KOPT-K1 (cell line): ENCODE data around the gene DYNLT1.
A peak's percentile ranks its signal among the peaks of the same experiment; 100 is the strongest.
"Not testable (repeated sequence)": the region's sequence is repeated elsewhere in the genome, so short reads cannot be mapped to it uniquely, and the experiment has no call there.

Experiments used
- H3K27ac ChIP-seq: fragments of 200-600 bp; sonication (generic); 2 replicates; pipeline ENCODE4 v1.5.1; 2016; ENCODE audit warnings: antibody characterized with exemption, mild to moderate bottlenecking, low read depth, low read length; ENCODE audit not compliant: poor library complexity, severe bottlenecking
- H3K36me3 ChIP-seq: fragments of 200-600 bp; sonication (generic); 2 replicates; pipeline ENCODE4 v1.5.1; 2017; ENCODE audit warnings: antibody characterized with exemption, mild to moderate bottlenecking, low read length, moderate library complexity; ENCODE audit not compliant: insufficient read depth
- H3K9me3 ChIP-seq: fragments of 200-600 bp; sonication (generic); 2 replicates; pipeline ENCODE4 v1.5.1; 2017; ENCODE audit warnings: antibody characterized with exemption, low read length, mild to moderate bottlenecking; ENCODE audit not compliant: insufficient read depth, poor library complexity, severe bottlenecking

The DYNLT1 gene

GRCh38 chr6:158654498-158654897 is 10.0 kb upstream of the DYNLT1 start:
- Histone ChIP-seq H3K27ac (no peak overlapping the region), H3K9me3 (no peaks in the 10 kb centered on the region), H3K36me3 (no peaks in the 10 kb centered on the region)

GRCh38 chr6:158653577-158654354 is 9.2 kb upstream of the DYNLT1 start:
- Histone ChIP-seq H3K27ac (no peak overlapping the region), H3K9me3 (no peaks in the 10 kb centered on the region)

DNA sequence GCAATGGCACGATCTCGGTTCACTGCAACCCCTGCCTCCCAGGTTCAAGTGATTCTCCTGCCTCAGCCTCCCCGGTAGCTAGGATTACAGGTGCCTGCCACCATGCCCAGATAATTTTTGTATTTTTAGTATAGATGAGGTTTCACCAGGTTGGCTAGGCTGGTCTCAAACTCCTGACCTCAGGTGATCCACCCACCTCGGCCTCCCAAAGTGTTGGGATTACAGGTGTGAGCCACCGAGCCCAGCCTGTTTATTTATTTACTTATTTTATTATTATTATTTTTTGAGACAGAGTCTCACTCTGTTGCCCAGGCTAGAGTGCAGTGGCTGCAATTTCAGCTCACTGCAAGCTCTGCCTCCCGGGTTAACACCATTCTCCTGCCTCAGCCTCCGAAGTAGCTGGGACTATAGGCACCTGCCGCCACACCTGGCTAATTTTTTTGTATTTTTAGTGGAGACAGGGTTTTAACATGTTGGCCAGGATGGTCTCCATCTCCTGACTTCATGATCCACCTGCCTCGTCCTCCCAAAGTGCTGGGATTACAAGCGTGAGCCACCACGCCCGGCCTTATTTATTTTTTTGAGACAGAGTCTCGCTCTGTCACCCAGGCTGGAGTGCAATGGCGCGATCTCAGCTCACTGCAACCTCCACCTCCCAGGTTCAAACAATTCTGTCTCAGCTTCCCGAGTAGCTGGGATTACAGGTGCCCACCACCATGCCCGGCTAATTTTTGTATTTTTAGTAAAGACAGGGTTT is 7.6 kb upstream of the DYNLT1 start:
- not testable (repeated sequence) for H3K27ac ChIP-seq, H3K9me3 ChIP-seq, H3K36me3 ChIP-seq

More at GRCh38 chr6:158653577-158654354, 9.2 kb upstream of the DYNLT1 start:
- no peaks in the 10 kb centered on the region for H3K36me3 ChIP-seq

- no peak within 1 kb of the TSS for H3K27ac ChIP-seq
These were observed 5.0 kb upstream of the DYNLT1 start, which contains the start of gene SYTL3 for GRCh38 chr6:158649289-158650143. SYTL3 (plus strand) TSS chr6:158650054; CDS start chr6:158663269, 13,215 bp downstream.

GRCh38 chr6:158648682-158649131 is 4.2 kb upstream of the DYNLT1 start:
- H3K9me3 ChIP-seq = no peaks in the 10 kb centered on the region
- no peak overlapping the region for H3K27ac ChIP-seq
- H3K36me3 ChIP-seq = no peaks in the 10 kb centered on the region

More at GRCh38 chr6:158649289-158650143, 5.0 kb upstream of the DYNLT1 start, which contains the start of gene SYTL3:
- no peaks in the 10 kb centered on the region for H3K9me3 ChIP-seq
- no peaks in the 10 kb centered on the region for H3K36me3 ChIP-seq

GRCh38 chr6:158647501-158647900 is 3.0 kb upstream of the DYNLT1 start:
- Histone ChIP-seq H3K9me3 (no peaks in the 10 kb centered on the region), H3K36me3 (peaks cover under 1% of the 10 kb centered on the region; the same call in 1 of the 2 replicates), H3K27ac (no peak overlapping the region)

- H3K9me3 ChIP-seq = no peaks in the 10 kb centered on the region
- H3K36me3 ChIP-seq = peaks cover 6% of the 10 kb centered on the region; the same call in 1 of the 2 replicates
- no peak overlapping the region for H3K27ac ChIP-seq
These were observed 1.7 kb upstream of the DYNLT1 start for GRCh38 chr6:158646023-158646910.

DNA sequence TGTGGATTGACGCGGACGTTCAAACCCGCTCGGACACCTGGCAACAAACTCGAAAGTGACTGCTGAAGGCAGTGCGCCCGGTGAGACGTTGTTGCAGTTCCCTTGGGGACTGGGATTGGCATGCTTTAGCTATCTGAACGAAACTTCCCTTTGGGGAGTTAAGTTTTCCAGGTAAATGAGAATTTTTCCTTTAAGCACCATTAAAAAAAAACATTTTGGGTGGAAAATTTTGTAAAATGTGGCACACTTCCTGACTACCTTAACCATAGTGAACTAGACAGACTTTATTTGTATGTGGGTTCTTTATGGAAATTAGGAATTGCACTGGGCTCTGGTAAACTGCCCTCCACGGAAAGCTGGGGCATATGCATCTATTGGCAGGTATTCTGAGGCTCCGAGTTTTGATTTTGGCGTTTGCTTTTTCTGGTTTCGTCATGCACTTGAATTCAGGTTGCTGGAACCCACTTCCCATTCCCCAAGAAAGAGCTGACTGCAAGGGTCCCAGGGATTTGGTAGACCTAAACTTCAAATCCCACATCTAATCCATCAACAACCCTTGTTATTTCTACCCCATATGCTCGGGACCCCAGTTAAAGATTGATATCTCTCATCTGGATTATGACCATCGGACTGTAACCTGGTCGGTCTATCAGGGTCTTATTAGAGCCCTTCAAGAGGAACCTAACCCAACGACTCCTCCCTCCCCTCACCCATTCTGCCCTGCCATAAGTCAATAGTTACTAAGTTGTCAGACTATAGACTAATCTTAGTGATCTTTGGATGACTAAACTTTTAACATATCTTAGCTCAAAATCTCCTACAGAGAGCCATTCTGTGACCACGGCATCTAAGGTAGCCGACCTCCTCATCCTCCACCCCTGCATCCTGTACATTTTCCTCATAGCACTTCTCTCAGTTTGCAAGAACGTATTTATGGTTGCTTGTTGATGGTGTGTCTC is 800 bp upstream of the DYNLT1 start:
- Histone ChIP-seq H3K36me3 (peaks cover 11% of the 10 kb centered on the region), H3K27ac (peak overlapping the region; percentile 74), H3K9me3 (no peaks in the 10 kb centered on the region)

GRCh38 chr6:158643836-158644230 is 710 bp downstream of the DYNLT1 start:
- no peaks in the 10 kb centered on the region for H3K9me3 ChIP-seq
- peak overlapping the region; percentile 74 for H3K27ac ChIP-seq
- peaks cover 24% of the 10 kb centered on the region for H3K36me3 ChIP-seq

DNA sequence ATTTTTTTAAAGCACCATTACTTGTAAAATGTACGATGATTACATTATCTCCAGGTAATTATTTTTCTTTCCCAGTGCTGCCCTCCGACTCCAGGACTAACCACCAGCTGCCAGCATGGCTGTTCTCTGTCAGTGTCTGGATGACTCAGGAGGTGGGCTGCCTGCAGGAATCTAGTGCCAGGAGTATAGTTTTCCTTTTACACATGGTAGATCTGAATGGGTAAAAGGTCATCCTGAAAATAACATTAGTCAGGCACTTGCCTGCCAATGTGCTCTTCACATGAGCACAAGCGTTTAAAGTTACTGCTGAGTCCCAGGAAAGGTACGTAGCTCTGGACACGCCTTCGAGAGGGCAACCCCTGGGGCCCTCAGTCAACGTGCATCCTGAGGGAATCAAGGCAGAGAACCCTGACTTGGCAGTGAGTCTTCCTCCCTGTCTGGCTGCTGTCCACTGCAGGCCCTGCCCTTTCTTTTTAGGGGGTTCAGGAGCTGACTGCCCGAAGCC is 2.4 kb downstream of the DYNLT1 start:
- Histone ChIP-seq H3K27ac (no peak overlapping the region), H3K36me3 (peaks cover 31% of the 10 kb centered on the region)

DNA sequence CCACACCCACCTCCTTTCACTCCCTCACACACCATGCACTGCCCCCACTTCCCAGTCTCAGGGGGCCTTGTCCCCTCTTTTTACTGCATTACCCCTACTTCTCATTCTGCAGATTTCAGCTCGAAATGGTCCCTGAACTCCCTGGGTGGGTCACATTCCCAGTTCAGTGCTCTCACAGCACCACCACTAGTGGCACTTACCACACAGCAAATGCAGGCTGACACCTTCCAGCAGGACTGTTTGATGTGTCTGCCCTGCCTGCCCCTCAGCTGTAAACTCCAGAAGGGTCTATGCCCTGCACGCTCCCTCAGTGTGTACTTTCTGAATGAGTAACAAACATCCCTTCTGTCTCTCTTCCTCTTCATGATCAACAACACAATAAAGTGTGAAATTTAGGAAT is 4.0 kb downstream of the DYNLT1 start:
- no peak overlapping the region for H3K27ac ChIP-seq
- no peaks in the 10 kb centered on the region for H3K9me3 ChIP-seq
- H3K36me3 ChIP-seq = peaks cover 46% of the 10 kb centered on the region

More for the DNA sequence above, 2.4 kb downstream of the DYNLT1 start:
- H3K9me3 ChIP-seq = no peaks in the 10 kb centered on the region

DNA sequence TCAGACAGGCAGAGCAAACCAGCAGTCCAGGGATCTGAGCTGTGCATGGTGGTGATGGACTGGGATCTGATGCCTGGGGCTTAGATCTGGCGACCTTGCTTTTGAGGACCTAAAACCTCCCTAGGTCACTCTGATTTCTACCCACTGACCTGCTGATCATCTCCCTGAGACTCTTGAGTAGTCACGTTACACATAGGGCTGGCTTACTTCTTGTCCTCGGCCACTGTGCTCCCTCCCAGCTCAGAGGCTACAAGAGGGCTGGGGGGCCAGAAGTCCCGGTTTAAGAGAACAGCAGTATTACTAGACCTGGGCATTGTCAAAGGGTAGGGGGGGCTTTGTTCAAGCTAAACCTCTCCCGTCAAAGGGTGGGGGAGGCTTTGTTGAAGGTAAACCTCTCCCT is 5.5 kb downstream of the DYNLT1 start:
- no peaks in the 10 kb centered on the region for H3K9me3 ChIP-seq
- peaks cover 51% of the 10 kb centered on the region for H3K36me3 ChIP-seq
- no peak overlapping the region for H3K27ac ChIP-seq

DNA sequence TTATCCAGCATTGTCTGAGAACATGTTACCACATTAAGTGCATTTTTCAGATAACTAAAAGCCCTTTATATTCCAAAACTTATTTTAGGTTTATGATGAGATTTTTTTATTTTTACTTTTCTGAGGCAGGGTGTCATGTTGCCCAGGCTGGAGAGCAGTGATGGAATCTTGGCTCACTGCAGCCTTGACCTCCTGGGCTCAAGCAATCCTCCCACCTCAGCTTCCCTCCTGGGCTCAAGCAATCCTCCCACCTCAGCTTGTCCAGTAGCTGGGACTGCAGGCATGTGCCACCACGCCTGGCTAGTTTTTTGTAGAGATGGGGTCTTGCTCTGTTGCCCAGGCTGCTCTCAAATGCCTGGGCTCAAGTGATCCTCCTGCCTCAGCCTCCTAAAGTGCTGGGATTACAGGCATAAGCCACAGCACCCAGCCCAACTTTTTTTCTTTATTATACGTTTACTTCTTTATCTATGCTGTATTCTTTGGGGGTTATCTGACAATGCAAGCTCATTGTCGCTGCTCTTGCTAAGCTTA is 6.2 kb downstream of the DYNLT1 start:
- Histone ChIP-seq H3K9me3 (no peaks in the 10 kb centered on the region), H3K27ac (no peak overlapping the region), H3K36me3 (peaks cover 57% of the 10 kb centered on the region)
